ENCODE measurements around the gene NCDN.

The NCDN gene

DNA sequence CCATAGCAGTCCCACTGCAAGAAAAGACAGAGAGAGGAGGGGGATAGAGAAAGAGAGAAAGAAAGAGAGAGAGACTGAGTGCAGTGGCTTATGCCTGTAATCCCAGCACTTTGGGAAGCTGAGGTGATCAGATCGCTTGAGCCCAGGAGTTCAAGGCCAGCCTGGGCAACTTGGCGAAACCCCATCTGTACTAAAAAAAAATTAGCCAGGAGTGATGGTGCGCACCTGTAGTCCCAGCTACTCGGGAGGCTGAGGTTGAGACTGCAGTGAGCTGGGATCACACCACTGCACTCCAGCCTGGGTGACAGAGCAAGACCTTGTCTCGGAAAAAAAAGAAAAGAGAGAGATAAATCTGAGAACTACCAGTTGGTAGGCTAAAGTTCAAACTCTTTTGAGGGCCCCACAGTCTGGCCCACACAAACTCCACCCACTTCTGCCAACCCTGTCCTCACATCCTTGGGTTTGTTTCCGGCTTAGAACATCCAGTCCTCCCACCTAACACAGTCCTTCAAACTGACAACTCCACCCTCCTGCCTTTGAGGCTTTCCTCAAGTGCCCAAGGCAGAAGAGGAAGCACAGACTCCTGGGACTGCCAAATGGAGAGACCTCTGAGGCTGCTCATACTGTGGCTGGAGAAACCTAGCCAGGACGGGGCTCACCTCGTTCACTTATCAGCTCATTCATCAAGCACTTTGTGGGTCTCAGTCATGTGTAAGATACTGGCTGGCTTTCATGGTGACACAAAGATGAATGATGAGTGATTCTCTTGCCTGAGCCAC is 35.6 kb downstream of the NCDN start:
- no peak for DNase-seq

DNA sequence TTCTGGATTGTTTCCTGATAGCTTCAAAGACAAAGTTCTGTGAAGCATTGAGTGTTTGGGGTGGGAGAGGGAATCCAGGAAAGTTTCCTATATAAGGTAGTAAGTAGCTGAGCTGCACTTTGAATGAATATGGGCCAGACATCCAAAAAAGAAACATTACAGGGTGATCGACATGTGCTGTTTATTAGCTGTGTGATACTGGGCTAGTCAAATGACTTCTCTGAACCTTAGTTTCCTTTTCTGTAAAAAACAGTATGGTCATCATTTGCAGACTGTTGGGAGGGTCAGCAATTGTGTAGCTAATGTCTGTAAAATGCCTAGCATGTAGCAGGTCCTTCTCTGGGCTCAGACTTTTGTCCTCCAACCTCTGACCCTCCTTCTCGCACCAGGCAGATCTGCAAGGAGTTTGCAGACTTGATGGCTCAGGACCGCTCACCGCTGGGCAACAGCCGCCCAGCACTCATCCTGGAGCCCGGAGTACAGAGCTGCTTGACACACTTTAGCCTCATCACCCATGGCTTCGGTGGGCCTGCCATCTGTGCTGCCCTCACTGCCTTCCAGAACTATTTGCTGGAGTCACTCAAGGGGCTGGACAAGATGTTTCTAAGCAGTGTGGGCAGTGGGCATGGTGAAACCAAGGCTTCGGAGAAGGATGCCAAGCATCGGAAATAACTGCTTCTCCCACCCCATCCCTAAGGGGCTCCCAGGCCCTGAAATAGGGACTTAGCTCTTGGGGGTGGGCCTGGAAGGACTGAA is 36.6 kb downstream of the NCDN start:
- no peak for DNase-seq

DNA sequence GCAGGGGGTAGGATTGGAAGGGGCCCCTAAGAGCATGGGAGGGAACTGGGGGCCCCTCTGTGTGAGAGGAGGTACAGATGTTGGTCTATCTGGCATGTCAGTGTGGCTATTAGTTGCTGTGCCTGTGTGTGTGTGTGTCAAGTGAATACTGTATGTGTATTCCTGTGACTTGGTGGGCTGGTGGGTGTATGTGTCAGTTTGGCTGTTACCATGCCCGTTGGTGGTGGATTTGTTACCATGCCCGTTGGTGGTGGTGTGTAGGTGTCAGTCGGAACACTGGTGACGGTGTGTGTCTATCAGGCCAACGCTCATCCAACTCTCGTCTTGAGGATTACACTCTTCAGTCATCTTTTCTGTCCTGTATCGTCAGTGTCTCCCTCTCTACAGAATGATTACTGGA is 38.1 kb downstream of the NCDN start:
- no peak for DNase-seq

DNA sequence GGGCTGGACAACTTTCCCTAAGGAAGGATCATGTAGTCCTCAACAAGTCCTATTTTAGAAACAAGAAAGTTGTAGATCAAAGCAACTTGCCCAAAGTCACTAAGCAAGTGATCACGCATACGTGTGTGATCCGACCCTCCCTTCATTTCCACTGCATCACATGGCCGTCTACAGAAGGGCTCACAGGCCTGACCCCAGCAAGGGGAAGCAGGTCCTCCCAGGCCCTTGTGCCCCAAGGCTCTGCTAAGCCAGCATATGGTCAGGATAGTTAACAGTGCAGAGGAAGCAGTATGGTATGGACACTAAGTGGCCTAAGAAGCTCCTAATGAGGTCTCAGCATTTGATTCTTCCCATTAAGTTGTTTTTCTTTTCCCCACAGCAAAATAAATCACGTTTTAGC is 40.3 kb downstream of the NCDN start:
- no peak for DNase-seq

- DNase-seq = no peak
These were observed 41.3 kb downstream of the NCDN start for GRCh38 chr1:35598895-35599294.

GRCh38 chr1:35599411-35599810 is 41.8 kb downstream of the NCDN start:
- DNase-seq = no peak

GRCh38 chr1:35600593-35600992 is 43.0 kb downstream of the NCDN start:
- DNase-seq = no peak

- no peak for DNase-seq
These were observed 45.9 kb downstream of the NCDN start for GRCh38 chr1:35603468-35603867.

GRCh38 chr1:35603941-35604340 is 46.3 kb downstream of the NCDN start:
- no peak for DNase-seq

- DNase-seq = no peak
These were observed 47.7 kb downstream of the NCDN start for GRCh38 chr1:35605071-35605866.

DNA sequence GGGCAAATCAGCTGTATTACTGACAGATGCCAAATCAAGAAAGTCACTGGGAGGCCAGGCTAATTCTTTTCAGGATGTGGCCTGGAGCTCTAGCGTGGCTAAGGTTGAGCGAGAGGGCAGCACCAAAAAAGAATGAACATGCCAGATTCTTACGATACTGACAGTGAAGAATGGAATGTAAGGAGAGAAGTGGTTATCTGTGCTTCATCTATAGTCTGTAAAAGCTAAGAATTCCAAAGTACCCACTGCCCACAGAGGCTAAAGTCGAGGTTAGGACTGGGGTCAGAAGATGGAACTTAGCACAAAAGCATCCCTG is 48.2 kb downstream of the NCDN start:
- DNase-seq = no peak

DNA sequence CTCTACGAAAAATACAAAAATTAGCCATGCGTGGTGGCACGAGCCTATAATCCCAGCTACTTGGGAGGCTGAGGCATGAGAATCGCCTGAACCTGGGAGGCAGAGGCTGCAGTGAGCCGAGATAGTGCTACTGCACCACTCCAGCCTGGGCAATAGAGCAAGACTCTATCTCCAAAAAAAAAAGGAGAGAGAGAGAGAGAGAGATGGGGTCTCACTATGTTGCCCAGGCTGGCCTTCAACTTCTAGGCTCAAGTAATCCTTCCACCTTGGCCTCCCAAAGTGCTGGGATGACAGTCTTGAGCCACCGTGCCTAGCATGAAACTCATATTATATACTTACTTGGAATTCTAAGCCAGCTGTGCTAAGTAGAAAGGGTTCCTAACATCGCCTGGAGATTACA is 54.1 kb downstream of the NCDN start:
- no peak for DNase-seq

GRCh38 chr1:35615440-35615839 is 57.8 kb downstream of the NCDN start:
- DNase-seq = no peak
